ENCODE measurements around the gene CTBP1. TPM values are rescaled to one million over a fixed set of nuclear protein-coding genes. Genes with fewer than 3 reads are reported as not detected.

The CTBP1 gene
- total RNA-seq, 1 experiment from 2014 or later: 187 TPM

DNA sequence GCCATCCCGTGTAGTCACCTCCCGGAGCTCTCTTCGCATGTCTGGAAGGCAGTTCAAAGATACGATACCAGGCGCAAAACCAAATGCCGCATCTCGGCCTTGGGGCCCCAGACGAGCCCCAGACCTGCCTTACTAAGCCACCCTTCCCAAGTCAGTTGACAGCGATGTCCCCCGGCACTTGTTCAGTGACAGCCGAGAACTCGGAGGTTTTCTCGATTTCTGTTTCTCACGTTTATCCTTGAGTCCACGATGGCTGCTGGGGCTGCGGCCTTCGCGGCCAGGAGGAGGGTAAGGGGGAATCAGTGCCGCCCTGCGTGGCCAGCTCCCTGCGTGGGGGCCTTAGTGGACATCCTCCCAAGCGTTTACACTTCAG, 48.1 kb upstream of the CTBP1 start:
- intact Hi-C loops (cut with micrococcal nuclease; ENCODE audit: unreplicated experiment): no loop called here
- Histone ChIP-seq H3K27me3 (replicated peaks; ENCODE audit: insufficient read depth, low read depth, low read length, poor library complexity) (no peaks in the 10 kb centered on the region), H3K9me3 (ENCODE audit: low read depth, low read length, poor library complexity, severe bottlenecking) (no peaks in the 10 kb centered on the region), H3K4me1 (ENCODE audit: insufficient read depth, low read length, poor library complexity, severe bottlenecking) (peaks cover 13% of the 10 kb centered on the region), H3K36me3 (ENCODE audit: insufficient read depth, low read length, poor library complexity, severe bottlenecking) (no peaks in the 10 kb centered on the region), H3K27ac (ENCODE audit: low read depth, low read length, poor library complexity, severe bottlenecking) (no peak overlapping the region), H3K4me3 (ENCODE audit: low read depth, low read length, poor library complexity, severe bottlenecking) (no peak overlapping the region)
- no TSS peak for BruUV-seq (replicated peaks)
- ChIA-PET POLR2A (ENCODE audit: low non-redundant PET) (no interaction called here), CTCF (no interaction called here)
- DNase-seq (ENCODE audit: low spot score): no peak
- TF ChIP-seq, protein P1, sequence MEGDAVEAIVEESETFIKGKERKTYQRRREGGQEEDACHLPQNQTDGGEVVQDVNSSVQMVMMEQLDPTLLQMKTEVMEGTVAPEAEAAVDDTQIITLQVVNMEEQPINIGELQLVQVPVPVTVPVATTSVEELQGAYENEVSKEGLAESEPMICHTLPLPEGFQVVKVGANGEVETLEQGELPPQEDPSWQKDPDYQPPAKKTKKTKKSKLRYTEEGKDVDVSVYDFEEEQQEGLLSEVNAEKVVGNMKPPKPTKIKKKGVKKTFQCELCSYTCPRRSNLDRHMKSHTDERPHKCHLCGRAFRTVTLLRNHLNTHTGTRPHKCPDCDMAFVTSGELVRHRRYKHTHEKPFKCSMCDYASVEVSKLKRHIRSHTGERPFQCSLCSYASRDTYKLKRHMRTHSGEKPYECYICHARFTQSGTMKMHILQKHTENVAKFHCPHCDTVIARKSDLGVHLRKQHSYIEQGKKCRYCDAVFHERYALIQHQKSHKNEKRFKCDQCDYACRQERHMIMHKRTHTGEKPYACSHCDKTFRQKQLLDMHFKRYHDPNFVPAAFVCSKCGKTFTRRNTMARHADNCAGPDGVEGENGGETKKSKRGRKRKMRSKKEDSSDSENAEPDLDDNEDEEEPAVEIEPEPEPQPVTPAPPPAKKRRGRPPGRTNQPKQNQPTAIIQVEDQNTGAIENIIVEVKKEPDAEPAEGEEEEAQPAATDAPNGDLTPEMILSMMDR (conservative IDR thresholded peaks at IDR 0.05; ENCODE audit: low read depth, low read length): no peak
- TF ChIP-seq EZH2 (IDR thresholded peaks at IDR 0.05; ENCODE audit: borderline replicate concordance, low read depth, low read length, poor library complexity, severe bottlenecking): no peak

DNA sequence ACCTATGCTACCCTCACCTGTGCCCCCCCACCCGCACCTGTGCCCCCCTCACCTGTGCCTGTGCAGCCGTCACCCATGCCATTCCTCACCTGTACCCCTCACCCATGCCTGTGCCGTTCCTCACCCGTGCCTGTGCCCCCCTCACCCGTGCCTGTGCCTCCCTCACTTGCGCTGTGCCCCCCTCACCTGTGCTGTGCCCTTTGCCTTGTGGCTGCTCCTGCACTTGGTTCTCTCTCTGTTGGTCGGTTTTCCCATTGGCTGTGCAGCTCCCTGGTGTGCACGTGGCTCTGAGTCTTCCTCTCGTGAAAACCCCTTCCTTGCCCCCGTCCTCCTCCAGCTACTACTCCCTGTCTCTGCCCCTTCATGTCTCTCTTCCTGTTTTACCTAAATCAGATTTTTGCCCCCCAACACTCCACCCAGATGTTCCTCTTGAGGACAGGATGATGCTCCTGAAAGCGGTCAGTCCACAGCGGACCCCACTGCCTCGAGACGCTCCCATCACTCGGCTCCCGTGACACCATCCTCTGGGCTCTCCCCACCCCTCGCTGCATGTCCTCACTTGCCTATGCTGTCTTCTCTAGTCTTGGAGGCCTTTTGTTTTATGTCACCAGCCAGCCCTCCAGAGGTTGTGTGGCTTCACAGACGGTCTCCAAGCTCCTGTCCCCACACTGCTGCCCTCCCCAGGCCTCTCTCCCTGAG, 47.5 kb upstream of the CTBP1 start:
- no TSS peak for BruUV-seq (replicated peaks)
- H3K36me3 ChIP-seq (ENCODE audit: insufficient read depth, low read length, poor library complexity, severe bottlenecking): no peaks in the 10 kb centered on the region
- POLR2A ChIA-PET (ENCODE audit: low non-redundant PET): no interaction called here
- H3K27me3 ChIP-seq (replicated peaks; ENCODE audit: insufficient read depth, low read depth, low read length, poor library complexity): no peaks in the 10 kb centered on the region
- H3K27ac ChIP-seq (ENCODE audit: low read depth, low read length, poor library complexity, severe bottlenecking): no peak overlapping the region
- H3K9me3 ChIP-seq (ENCODE audit: low read depth, low read length, poor library complexity, severe bottlenecking): no peaks in the 10 kb centered on the region
- intact Hi-C loops (cut with micrococcal nuclease; ENCODE audit: unreplicated experiment): no loop called here
- H3K4me3 ChIP-seq (ENCODE audit: low read depth, low read length, poor library complexity, severe bottlenecking): no peak overlapping the region
- DNase-seq (ENCODE audit: low spot score): no peak
- CTCF ChIA-PET: no interaction called here
- no peak for TF ChIP-seq EZH2 (IDR thresholded peaks at IDR 0.05; ENCODE audit: borderline replicate concordance, low read depth, low read length, poor library complexity, severe bottlenecking)
- TF ChIP-seq, protein P1 (conservative IDR thresholded peaks at IDR 0.05; ENCODE audit: low read depth, low read length): no peak
- peaks cover 13% of the 10 kb centered on the region for H3K4me1 ChIP-seq (ENCODE audit: insufficient read depth, low read length, poor library complexity, severe bottlenecking)

DNA sequence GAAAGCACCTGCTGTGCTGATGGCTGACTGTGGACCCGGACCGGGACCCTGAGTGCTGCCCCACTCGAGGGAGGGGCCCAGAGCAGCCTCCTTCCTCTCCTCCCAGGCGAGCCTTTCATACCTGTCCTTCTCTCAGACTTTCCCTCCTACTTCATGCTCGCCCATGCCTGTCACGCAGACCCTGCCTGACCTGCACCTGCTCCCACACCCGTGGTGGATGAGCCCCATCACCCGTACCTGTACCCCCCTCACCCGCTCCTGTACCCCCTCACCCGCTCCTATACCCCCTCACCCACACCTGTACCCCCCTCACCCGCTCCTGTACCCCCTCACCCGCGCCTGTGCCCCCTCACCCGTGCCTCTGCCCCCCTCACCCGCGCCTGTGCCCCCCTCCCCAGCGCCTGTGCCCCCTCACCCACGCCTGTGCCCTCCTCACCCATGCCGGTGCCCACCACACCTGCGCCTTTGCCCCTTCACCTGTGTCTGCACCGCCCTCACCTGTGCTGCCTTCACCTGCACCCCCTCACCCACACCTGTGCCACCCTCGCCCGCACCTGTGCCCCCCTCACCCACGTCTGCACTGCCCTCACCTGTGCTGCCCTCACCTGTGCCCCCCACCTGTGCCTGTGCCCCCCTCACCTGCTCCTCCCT, 46.6 kb upstream of the CTBP1 start:
- POLR2A ChIA-PET (ENCODE audit: low non-redundant PET): no interaction called here
- H3K4me3 ChIP-seq (ENCODE audit: low read depth, low read length, poor library complexity, severe bottlenecking): no peak overlapping the region
- no peak overlapping the region for H3K27ac ChIP-seq (ENCODE audit: low read depth, low read length, poor library complexity, severe bottlenecking)
- CTCF ChIA-PET: no interaction called here
- no peaks in the 10 kb centered on the region for H3K9me3 ChIP-seq (ENCODE audit: low read depth, low read length, poor library complexity, severe bottlenecking)
- intact Hi-C loops (cut with micrococcal nuclease; ENCODE audit: unreplicated experiment): no loop called here
- no TSS peak for BruUV-seq (replicated peaks)
- DNase-seq (ENCODE audit: low spot score): no peak
- peaks cover 10% of the 10 kb centered on the region for H3K4me1 ChIP-seq (ENCODE audit: insufficient read depth, low read length, poor library complexity, severe bottlenecking)
- H3K36me3 ChIP-seq (ENCODE audit: insufficient read depth, low read length, poor library complexity, severe bottlenecking): no peaks in the 10 kb centered on the region
- no peak for TF ChIP-seq EZH2 (IDR thresholded peaks at IDR 0.05; ENCODE audit: borderline replicate concordance, low read depth, low read length, poor library complexity, severe bottlenecking)
- TF ChIP-seq, protein P1 (conservative IDR thresholded peaks at IDR 0.05; ENCODE audit: low read depth, low read length): no peak
- no peaks in the 10 kb centered on the region for H3K27me3 ChIP-seq (replicated peaks; ENCODE audit: insufficient read depth, low read depth, low read length, poor library complexity)

All from A673 (cell line).